ENCODE results near the gene KRTAP10-3. TPM values are rescaled to one million over a fixed set of nuclear protein-coding genes. Genes with fewer than 3 reads are reported as not detected.

The KRTAP10-3 gene
- polyA plus RNA-seq, 1 donor (not counting 4 experiments of a cell fraction or from before 2014, with no cell fraction given): not detected

DNA sequence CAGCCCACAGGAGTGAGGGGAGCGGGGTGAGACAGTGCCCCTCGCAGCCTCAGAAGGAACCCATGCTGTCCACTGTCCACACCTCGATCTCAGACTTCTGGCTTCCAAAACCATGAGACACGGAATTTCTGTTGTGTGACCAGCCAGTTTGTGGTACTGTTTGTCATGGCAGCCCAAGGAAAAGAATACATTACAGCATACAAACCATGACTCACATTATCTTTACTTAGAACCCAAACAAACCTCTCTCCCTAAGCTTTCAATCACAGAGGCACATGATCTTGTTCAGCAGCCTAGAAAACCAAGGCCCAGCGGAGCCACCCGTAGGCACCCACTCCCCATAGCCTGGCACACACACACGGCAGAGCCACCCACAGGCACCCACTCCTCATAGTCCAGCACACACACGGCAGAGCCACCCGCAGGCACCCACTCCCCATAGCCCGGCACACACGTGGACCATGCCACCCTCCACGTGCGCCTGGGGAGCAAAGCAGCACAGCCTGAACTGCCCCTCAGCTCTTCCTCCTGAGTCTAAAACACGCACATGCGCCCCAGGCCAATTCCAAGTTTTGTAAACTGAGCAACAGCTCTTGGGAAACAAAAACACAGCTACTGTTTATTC is 14.5 kb upstream of the KRTAP10-3 start:
- TF ChIP-seq EZH2 (IDR thresholded peaks at IDR 0.05; ENCODE audit: low read length): no peak
- TF ChIP-seq, protein P1, sequence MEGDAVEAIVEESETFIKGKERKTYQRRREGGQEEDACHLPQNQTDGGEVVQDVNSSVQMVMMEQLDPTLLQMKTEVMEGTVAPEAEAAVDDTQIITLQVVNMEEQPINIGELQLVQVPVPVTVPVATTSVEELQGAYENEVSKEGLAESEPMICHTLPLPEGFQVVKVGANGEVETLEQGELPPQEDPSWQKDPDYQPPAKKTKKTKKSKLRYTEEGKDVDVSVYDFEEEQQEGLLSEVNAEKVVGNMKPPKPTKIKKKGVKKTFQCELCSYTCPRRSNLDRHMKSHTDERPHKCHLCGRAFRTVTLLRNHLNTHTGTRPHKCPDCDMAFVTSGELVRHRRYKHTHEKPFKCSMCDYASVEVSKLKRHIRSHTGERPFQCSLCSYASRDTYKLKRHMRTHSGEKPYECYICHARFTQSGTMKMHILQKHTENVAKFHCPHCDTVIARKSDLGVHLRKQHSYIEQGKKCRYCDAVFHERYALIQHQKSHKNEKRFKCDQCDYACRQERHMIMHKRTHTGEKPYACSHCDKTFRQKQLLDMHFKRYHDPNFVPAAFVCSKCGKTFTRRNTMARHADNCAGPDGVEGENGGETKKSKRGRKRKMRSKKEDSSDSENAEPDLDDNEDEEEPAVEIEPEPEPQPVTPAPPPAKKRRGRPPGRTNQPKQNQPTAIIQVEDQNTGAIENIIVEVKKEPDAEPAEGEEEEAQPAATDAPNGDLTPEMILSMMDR (optimal IDR thresholded peaks at IDR 0.05 in 1 of 3, IDR thresholded peaks at IDR 0.05 in 1 of 3, conservative IDR thresholded peaks at IDR 0.05 in 1 of 3; ENCODE audit: extremely low read depth in 1 of 3, insufficient read depth in 2 of 3, low read length in 3 of 3): no peak
- no peak overlapping the region for H3K9ac ChIP-seq (ENCODE audit: control insufficient read depth, extremely low read depth, insufficient read depth, low read length)

DNA sequence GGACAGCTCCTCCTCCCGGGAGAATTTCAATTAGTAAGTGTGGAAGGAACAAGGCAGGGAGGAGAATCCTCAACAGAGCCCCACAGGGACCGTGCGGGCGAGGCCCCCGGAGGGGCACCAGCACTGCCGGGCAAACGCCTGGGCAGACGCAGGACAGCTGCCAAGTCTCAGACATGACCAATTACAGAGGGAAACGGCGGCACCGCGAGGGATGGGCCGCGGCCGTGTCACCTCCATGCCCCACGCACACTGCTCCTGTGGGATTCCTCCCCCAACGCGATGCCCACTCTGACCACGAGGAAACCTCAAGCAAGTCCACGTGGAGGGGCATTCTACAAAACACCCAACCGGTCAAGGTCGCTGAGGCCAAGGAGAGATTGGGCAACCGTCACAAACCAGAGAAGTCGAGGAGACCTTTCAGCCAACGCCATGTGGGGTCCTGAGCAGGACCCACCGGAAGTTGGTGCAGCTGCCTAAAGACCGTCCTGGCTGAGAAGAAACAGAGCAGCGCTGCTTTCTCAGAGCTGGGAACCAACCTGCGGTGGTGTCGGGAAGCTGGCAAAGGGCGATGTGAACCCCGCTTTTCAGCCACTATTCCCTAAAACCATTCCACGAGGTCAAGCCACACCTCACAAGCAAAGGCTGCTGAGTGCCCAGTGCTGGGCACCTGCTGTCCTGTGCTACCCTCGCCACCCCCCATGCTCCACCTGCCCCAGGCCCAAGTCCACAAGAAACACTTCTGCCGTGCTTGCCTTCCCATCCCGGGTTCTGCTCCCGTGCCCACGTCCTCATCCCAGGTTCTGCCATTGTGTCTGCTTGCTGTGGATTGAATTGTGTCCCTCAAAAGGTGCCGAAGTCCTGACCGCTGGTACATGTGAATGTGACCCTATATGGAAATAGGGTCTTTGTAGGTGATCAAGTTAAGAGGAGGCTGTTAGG is 13.5 kb upstream of the KRTAP10-3 start:
- H3K9ac ChIP-seq (ENCODE audit: control insufficient read depth, extremely low read depth, insufficient read depth, low read length): no peak overlapping the region
- H3K4me1 ChIP-seq (ENCODE audit: control insufficient read depth, extremely low read depth, insufficient read depth, low read length): no peaks in the 10 kb centered on the region
- no peaks in the 10 kb centered on the region for H4K20me1 ChIP-seq (ENCODE audit: control insufficient read depth, extremely low read depth, insufficient read depth, low read length)
- no peak overlapping the region for H3K4me2 ChIP-seq (ENCODE audit: control insufficient read depth, extremely low read depth, insufficient read depth, low read depth, low read length)
- FAIRE-seq (no peak), DNase-seq (ENCODE audit: low read depth, low spot score) (no peak)
- no peak overlapping the region for H3K27ac ChIP-seq (ENCODE audit: control insufficient read depth, insufficient read depth, low read length)
- no peak for TF ChIP-seq EZH2 (IDR thresholded peaks at IDR 0.05; ENCODE audit: low read length)
- TF ChIP-seq, protein P1 (optimal IDR thresholded peaks at IDR 0.05 in 1 of 3, IDR thresholded peaks at IDR 0.05 in 1 of 3, conservative IDR thresholded peaks at IDR 0.05 in 1 of 3; ENCODE audit: extremely low read depth in 1 of 3, insufficient read depth in 2 of 3, low read length in 3 of 3): no peak
- H3K36me3 ChIP-seq (ENCODE audit: control insufficient read depth in 2 of 2, extremely low read depth in 1 of 2, insufficient read depth in 2 of 2, low read length in 2 of 2): no peaks in the 10 kb centered on the region
- no peak overlapping the region for H2AFZ ChIP-seq (ENCODE audit: control insufficient read depth, low read length)
- H3K9me1 ChIP-seq (ENCODE audit: control insufficient read depth, extremely low read depth, insufficient read depth, low read length): no peaks in the 10 kb centered on the region
- dilution Hi-C loops (cut with MboI; ENCODE audit: extremely low pct_ligation_motif_present, low sequenced_read_pairs): no loop called here
- no peaks in the 10 kb centered on the region for H3K79me2 ChIP-seq (ENCODE audit: control insufficient read depth, insufficient read depth, low read length)
- H3K9me3 ChIP-seq (ENCODE audit: control insufficient read depth, low read depth, low read length): no peaks in the 10 kb centered on the region
- H3K27me3 ChIP-seq (ENCODE audit: control insufficient read depth, extremely low read depth, insufficient read depth, low read length): no peaks in the 10 kb centered on the region
- no peak overlapping the region for H3K4me3 ChIP-seq (ENCODE audit: control insufficient read depth in 2 of 3, extremely low read depth in 1 of 3, insufficient read depth in 2 of 3, low read depth in 1 of 3, low read length in 3 of 3)

More for the DNA sequence above, 14.5 kb upstream of the KRTAP10-3 start:
- Histone ChIP-seq H3K79me2 (ENCODE audit: control insufficient read depth, insufficient read depth, low read length) (no peaks in the 10 kb centered on the region), H3K36me3 (ENCODE audit: control insufficient read depth in 2 of 2, extremely low read depth in 1 of 2, insufficient read depth in 2 of 2, low read length in 2 of 2) (no peaks in the 10 kb centered on the region), H3K9me3 (ENCODE audit: control insufficient read depth, low read depth, low read length) (no peaks in the 10 kb centered on the region), H3K9me1 (ENCODE audit: control insufficient read depth, extremely low read depth, insufficient read depth, low read length) (no peaks in the 10 kb centered on the region), H2AFZ (ENCODE audit: control insufficient read depth, low read length) (no peak overlapping the region), H4K20me1 (ENCODE audit: control insufficient read depth, extremely low read depth, insufficient read depth, low read length) (no peaks in the 10 kb centered on the region), H3K4me2 (ENCODE audit: control insufficient read depth, extremely low read depth, insufficient read depth, low read depth, low read length) (no peak overlapping the region), H3K4me1 (ENCODE audit: control insufficient read depth, extremely low read depth, insufficient read depth, low read length) (no peaks in the 10 kb centered on the region), H3K4me3 (ENCODE audit: control insufficient read depth in 2 of 3, extremely low read depth in 1 of 3, insufficient read depth in 2 of 3, low read depth in 1 of 3, low read length in 3 of 3) (no peak overlapping the region), H3K27me3 (ENCODE audit: control insufficient read depth, extremely low read depth, insufficient read depth, low read length) (no peaks in the 10 kb centered on the region), H3K27ac (ENCODE audit: control insufficient read depth, insufficient read depth, low read length) (no peak overlapping the region)
- dilution Hi-C loops (cut with MboI; ENCODE audit: extremely low pct_ligation_motif_present, low sequenced_read_pairs): no loop called here
- DNase-seq (ENCODE audit: low read depth, low spot score) (no peak), FAIRE-seq (no peak)

All from keratinocyte (primary cell).